Stimulated activated CD8-positive, alpha-beta memory T cell treated with anti-CD3 and anti-CD28 coated beads, Interleukin-15, amount 100 ng/mL, for 4 hours (primary cell): ENCODE measurements around the gene TMEM120B.

ENCODE experiments used
- DNase-seq, 2 donors: peaks; one replicate each; pipeline ENCODE4 v3.0.0-alpha.2; 2020; ENCODE audit warnings: low read depth in 2 of 2

The TMEM120B gene

GRCh38 chr12:121804417-121805111 lies 92.0 kb downstream of the TMEM120B start:
- peak in 1 of 2 donors; percentile 50 for DNase-seq

- no peak for DNase-seq
Measured at GRCh38 chr12:121805171-121806008, 92.8 kb downstream of the TMEM120B start.

- DNase-seq, result no peak
Measured at GRCh38 chr12:121806009-121806545, 93.5 kb downstream of the TMEM120B start.

- DNase-seq, result no peak
Measured at GRCh38 chr12:121806546-121807423, 94.2 kb downstream of the TMEM120B start.

GRCh38 chr12:121807642-121808347 lies 95.2 kb downstream of the TMEM120B start:
- DNase-seq, result no peak

GRCh38 chr12:121808623-121809022 lies 96.1 kb downstream of the TMEM120B start:
- DNase-seq, result no peak

- DNase-seq, result no peak
Measured at GRCh38 chr12:121809712-121810116, 97.2 kb downstream of the TMEM120B start.

- DNase-seq, result no peak
Measured at GRCh38 chr12:121810234-121810817, 97.8 kb downstream of the TMEM120B start.

GRCh38 chr12:121810833-121811433 lies 98.4 kb downstream of the TMEM120B start:
- no peak for DNase-seq

- peak in 1 of 2 donors; percentile 44 for DNase-seq
Measured at GRCh38 chr12:121811434-121812319, 99.1 kb downstream of the TMEM120B start.

- no peak for DNase-seq
Measured at GRCh38 chr12:121812320-121812871, 99.8 kb downstream of the TMEM120B start.

- no peak for DNase-seq
Measured at GRCh38 chr12:121812921-121813896, 100.7 kb downstream of the TMEM120B start.

GRCh38 chr12:121813951-121814350 lies 101.4 kb downstream of the TMEM120B start:
- DNase-seq, result no peak

GRCh38 chr12:121814429-121815119 lies 102.0 kb downstream of the TMEM120B start:
- DNase-seq, result no peak

- DNase-seq, result no peak
Measured at GRCh38 chr12:121815263-121815662, 102.7 kb downstream of the TMEM120B start.

- no peak for DNase-seq
Measured at GRCh38 chr12:121816925-121817647, 104.5 kb downstream of the TMEM120B start.
